Fibroblast of villous mesenchyme (primary cell): Measurements from ENCODE around the gene KCNRG. TPM values are rescaled to one million over a fixed set of nuclear protein-coding genes. Genes with fewer than 3 reads are reported as not detected.

ENCODE experiments used
- DNase-seq: peaks from one replicate; pipeline ENCODE4 v3.0.0-alpha.2; 2010; ENCODE audit warnings: low read depth
- H3K4me3 ChIP-seq: 2 replicates; pipeline ENCODE4 v1.5.1; 2011; ENCODE audit warnings: low read depth, mild to moderate bottlenecking, low read length
- total RNA-seq: library from RNA; depleted of rRNA; stranded (reverse); fragments of >200 nt; gene quantifications from 2 replicates; pipeline ENCODE4 v1.2.3, GENCODE V29; 2012
- TF ChIP-seq, protein P1 (sequence below): IDR thresholded peaks from 2 replicates; pipeline ENCODE4 v1.5.1; 2012; ENCODE audit warnings: low read depth, mild to moderate bottlenecking, low read length; ENCODE audit not compliant: insufficient read depth

The KCNRG gene
- 2.6 and 4.3 TPM in 2 replicates for total RNA-seq

- no peak within 1 kb of the TSS for H3K4me3 ChIP-seq
- peak; percentile 33 for DNase-seq
- TF ChIP-seq, protein P1, sequence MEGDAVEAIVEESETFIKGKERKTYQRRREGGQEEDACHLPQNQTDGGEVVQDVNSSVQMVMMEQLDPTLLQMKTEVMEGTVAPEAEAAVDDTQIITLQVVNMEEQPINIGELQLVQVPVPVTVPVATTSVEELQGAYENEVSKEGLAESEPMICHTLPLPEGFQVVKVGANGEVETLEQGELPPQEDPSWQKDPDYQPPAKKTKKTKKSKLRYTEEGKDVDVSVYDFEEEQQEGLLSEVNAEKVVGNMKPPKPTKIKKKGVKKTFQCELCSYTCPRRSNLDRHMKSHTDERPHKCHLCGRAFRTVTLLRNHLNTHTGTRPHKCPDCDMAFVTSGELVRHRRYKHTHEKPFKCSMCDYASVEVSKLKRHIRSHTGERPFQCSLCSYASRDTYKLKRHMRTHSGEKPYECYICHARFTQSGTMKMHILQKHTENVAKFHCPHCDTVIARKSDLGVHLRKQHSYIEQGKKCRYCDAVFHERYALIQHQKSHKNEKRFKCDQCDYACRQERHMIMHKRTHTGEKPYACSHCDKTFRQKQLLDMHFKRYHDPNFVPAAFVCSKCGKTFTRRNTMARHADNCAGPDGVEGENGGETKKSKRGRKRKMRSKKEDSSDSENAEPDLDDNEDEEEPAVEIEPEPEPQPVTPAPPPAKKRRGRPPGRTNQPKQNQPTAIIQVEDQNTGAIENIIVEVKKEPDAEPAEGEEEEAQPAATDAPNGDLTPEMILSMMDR = no peak
Observed at GRCh38 chr13:50015258-50015657, at the start of gene KCNRG. TSS of gene KCNRG (plus strand) at chr13:50015444. CDS start at chr13:50015494, 50 bp downstream.

DNA sequence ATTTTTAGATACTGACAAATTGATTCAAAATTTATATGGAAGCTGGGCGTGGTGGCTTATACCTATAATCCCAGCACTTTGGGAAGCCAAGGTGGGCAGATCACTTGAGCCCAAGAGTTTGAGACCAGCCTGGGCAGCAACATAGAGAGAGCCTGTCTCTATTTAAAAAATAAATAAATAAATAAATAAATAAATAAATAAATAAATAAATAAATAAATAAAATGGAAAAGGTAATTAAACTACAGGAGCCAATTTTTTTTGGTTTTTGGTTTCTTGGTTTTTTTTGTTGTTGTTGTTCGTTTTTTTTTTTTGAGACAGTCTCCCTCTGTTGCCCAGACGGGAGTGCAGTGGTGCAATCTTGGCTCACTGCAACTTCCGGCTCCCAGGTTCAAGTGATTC lies 47.8 kb upstream of the KCNRG start:
- DNase-seq = no peak
- TF ChIP-seq, protein P1 = no peak
- no peak overlapping the region for H3K4me3 ChIP-seq

GRCh38 chr13:49972709-49973108 lies 42.5 kb upstream of the KCNRG start:
- TF ChIP-seq, protein P1 = no peak
- H3K4me3 ChIP-seq = no peak overlapping the region
- DNase-seq = no peak

- TF ChIP-seq, protein P1 = no peak
- no peak overlapping the region for H3K4me3 ChIP-seq
- DNase-seq = no peak
Observed at GRCh38 chr13:49975826-49976225, 39.4 kb upstream of the KCNRG start.

GRCh38 chr13:49976314-49977258 lies 38.7 kb upstream of the KCNRG start:
- peak; percentile 78 for DNase-seq
- H3K4me3 ChIP-seq = no peak overlapping the region
- TF ChIP-seq, protein P1 = peak; percentile 93

DNA sequence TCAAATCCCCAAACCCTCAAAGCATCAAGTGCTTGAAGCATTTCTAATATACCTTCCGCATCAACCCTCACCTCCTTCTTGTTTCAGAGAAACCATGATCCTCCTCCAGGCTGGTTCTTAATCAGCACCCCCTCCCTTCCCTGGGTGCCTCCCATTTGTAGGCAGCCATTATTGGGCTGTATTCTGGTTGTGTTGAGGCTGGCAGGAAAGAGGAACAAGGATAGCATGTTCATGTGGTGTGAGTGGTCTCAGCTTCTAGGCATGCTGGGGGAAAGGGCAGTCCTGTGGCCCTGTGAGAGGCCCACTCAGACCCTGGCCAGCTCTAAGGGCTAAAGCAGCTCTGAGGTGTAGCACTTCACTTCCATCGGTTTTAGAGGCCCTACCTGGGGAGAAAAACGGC lies 37.3 kb upstream of the KCNRG start:
- TF ChIP-seq, protein P1 = no peak
- H3K4me3 ChIP-seq = no peak overlapping the region
- no peak for DNase-seq
